ENCODE data around the gene IFT88.

The IFT88 gene

GRCh38 chr13:20684546-20684945, 117.6 kb downstream of the IFT88 start:
- no peak for DNase-seq

GRCh38 chr13:20685092-20685491, 118.1 kb downstream of the IFT88 start:
- no peak for DNase-seq

- no peak for DNase-seq
Measured at GRCh38 chr13:20686167-20686566, 119.2 kb downstream of the IFT88 start.

- DNase-seq = no peak
Measured at GRCh38 chr13:20686863-20687579, 120.1 kb downstream of the IFT88 start.

- no peak for DNase-seq
Measured at GRCh38 chr13:20689291-20689690, 122.3 kb downstream of the IFT88 start.

- no peak for DNase-seq
Measured at GRCh38 chr13:20691616-20692015, 124.7 kb downstream of the IFT88 start.

GRCh38 chr13:20696073-20696472, 129.1 kb downstream of the IFT88 start:
- DNase-seq = no peak

- DNase-seq = no peak
Measured at GRCh38 chr13:20699715-20700114, 132.8 kb downstream of the IFT88 start.

- no peak for DNase-seq
Measured at GRCh38 chr13:20700288-20700687, 133.3 kb downstream of the IFT88 start.

GRCh38 chr13:20701461-20701860, 134.5 kb downstream of the IFT88 start:
- DNase-seq = no peak

GRCh38 chr13:20702530-20702914, 135.6 kb downstream of the IFT88 start:
- peak in 1 of 56 donors; percentile 51 for DNase-seq

GRCh38 chr13:20702915-20703779, 136.2 kb downstream of the IFT88 start, which contains the start of gene IL17D:
TSS of gene IL17D (plus strand) at chr13:20703699. CDS start at chr13:20704002, 303 bp downstream.
- DNase-seq = peak in 28 of 56 donors; percentile 10 to 72 (median 52)

GRCh38 chr13:20703780-20704458, 137.0 kb downstream of the IFT88 start:
- peak in 50 of 56 donors; percentile 22 to 86 (median 56) for DNase-seq

GRCh38 chr13:20704459-20705069, 137.6 kb downstream of the IFT88 start:
- no peak for DNase-seq

GRCh38 chr13:20706661-20707060, 139.7 kb downstream of the IFT88 start:
- no peak for DNase-seq

- no peak for DNase-seq
Measured at GRCh38 chr13:20708216-20708615, 141.3 kb downstream of the IFT88 start.

- no peak for DNase-seq
Measured at GRCh38 chr13:20709369-20709768, 142.4 kb downstream of the IFT88 start.

GRCh38 chr13:20709782-20710181, 142.8 kb downstream of the IFT88 start:
- no peak for DNase-seq

- DNase-seq = no peak
Measured at GRCh38 chr13:20711301-20712044, 144.5 kb downstream of the IFT88 start.

GRCh38 chr13:20713014-20713376, 146.0 kb downstream of the IFT88 start:
- DNase-seq = peak in 2 of 56 donors; percentile 8 to 11

GRCh38 chr13:20713751-20714150, 146.8 kb downstream of the IFT88 start:
- DNase-seq = peak in 15 of 56 donors; percentile 9 to 68 (median 25)

All from nucleus accumbens (tissue), 56 donors.